Stimulated activated CD4-positive, alpha-beta T cell treated with anti-CD3 and anti-CD28 coated beads, Interleukin-1b, Interleukin-23, amount 100 ng/mL, for 1 hour (primary cell): ENCODE data around the gene EPO.
"Not testable (repeated sequence)": the region's sequence is repeated elsewhere in the genome, so short reads cannot be mapped to it uniquely, and the experiment has no call there.

Source experiments
- DNase-seq, 2 donors: peaks; one replicate each; pipeline ENCODE4 v3.0.0-alpha.2; 2020; ENCODE audit warnings: low read depth in 2 of 2

The EPO gene

GRCh38 chr7:100705320-100705752, 14.9 kb upstream of the EPO start:
- peak; percentile 37 to 73 for DNase-seq

- DNase-seq = peak; percentile 95 to 96
These were observed 14.3 kb upstream of the EPO start, which contains the start of gene POP7 for GRCh38 chr7:100705753-100706671. TSS of gene POP7 (plus strand) at chr7:100706121. CDS start at chr7:100706831, 710 bp downstream.

- no peak for DNase-seq
These were observed 13.5 kb upstream of the EPO start for GRCh38 chr7:100706672-100707311.

- no peak for DNase-seq
These were observed 11.9 kb upstream of the EPO start for GRCh38 chr7:100708395-100708794.

GRCh38 chr7:100710452-100710851, 9.8 kb upstream of the EPO start:
- no peak for DNase-seq

- no peak for DNase-seq
These were observed 8.9 kb upstream of the EPO start for GRCh38 chr7:100711369-100711768.

GRCh38 chr7:100714725-100715124, 5.5 kb upstream of the EPO start:
- DNase-seq = no peak

GRCh38 chr7:100717073-100717472, 3.2 kb upstream of the EPO start:
- not testable (repeated sequence) for DNase-seq

- no peak for DNase-seq
These were observed 567 bp upstream of the EPO start for GRCh38 chr7:100719523-100720278.

GRCh38 chr7:100720671-100721504, 620 bp downstream of the EPO start:
- no peak for DNase-seq

GRCh38 chr7:100721505-100721812, 1.2 kb downstream of the EPO start:
- DNase-seq = no peak

GRCh38 chr7:100722480-100723212, 2.4 kb downstream of the EPO start:
- no peak for DNase-seq

- DNase-seq = no peak
These were observed 3.5 kb downstream of the EPO start for GRCh38 chr7:100723732-100724275.

GRCh38 chr7:100724364-100724763, 4.1 kb downstream of the EPO start:
- not testable (repeated sequence) for DNase-seq

GRCh38 chr7:100726996-100727761, 6.9 kb downstream of the EPO start:
- DNase-seq = no peak

- no peak for DNase-seq
These were observed 7.9 kb downstream of the EPO start for GRCh38 chr7:100728196-100728595.

- DNase-seq = no peak
These were observed 10.0 kb downstream of the EPO start for GRCh38 chr7:100730136-100730800.

GRCh38 chr7:100731937-100732636, 11.8 kb downstream of the EPO start:
- DNase-seq = no peak
